ENCODE data around the gene BCKDHA. TPM values are rescaled to one million over a fixed set of nuclear protein-coding genes. Genes with fewer than 3 reads are reported as not detected.

The BCKDHA gene
- total and polyA plus RNA-seq, 9 of the 15 experiments (the other 6 are each of a cell fraction or from before 2014, with no cell fraction given), result 4.5 to 52.5 (median 14.1) TPM

DNA sequence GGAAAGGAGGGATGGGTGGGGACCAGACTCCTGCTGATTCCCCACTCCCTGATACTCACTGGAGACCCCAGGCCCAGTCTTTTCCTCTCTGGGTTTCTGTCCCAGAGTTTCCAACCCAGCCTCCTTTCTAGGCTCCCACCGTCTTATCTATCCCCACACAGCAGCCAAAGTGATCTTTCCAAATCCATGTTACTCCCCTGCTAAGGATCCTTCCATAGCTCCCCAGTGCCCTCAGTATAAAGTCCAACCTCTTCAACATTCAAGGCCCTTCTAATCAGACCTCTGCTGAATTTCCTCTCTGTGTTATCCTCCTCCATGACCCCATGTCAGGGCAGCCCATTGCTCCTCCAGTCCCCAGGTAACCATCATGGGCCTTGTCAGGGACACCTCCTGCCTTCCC, 42.6 kb upstream of the BCKDHA start:
- no peaks in the 10 kb centered on the region for H3K9me3 ChIP-seq (replicated peaks; ENCODE audit: control insufficient read depth, insufficient read depth, low read depth, low read length)
- ChIA-PET POLR2A (interaction anchor here (0.6 to 2.0 kb wide), 4 partner anchors 9 to 76 kb away, joined by 3 to 10 read pairs (median 3); partner anchors contain the start of gene B9D2), CTCF (ENCODE audit: low intra/inter-chr PET ratio) (no interaction called here)
- FAIRE-seq (no peak), DNase-seq (ENCODE audit: extremely low read depth in 1 of 4, low spot score in 3 of 4) (no peak), ATAC-seq (no peak)
- in situ Hi-C loops (cut with MboI) (no loop called here), intact Hi-C loops (cut with micrococcal nuclease) (no loop called here)
- peaks cover 6 to 45% of the 10 kb centered on the region in 2 experiments for H3K4me1 ChIP-seq (replicated peaks in 1 of 2; ENCODE audit: control insufficient read depth in 2 of 2, insufficient read depth in 2 of 2, low read length in 2 of 2)
- no peaks in the 10 kb centered on the region for H3K9me1 ChIP-seq (ENCODE audit: control insufficient read depth, insufficient read depth, low read length)
- peaks cover 9% of the 10 kb centered on the region for H4K20me1 ChIP-seq (replicated peaks; ENCODE audit: control insufficient read depth, insufficient read depth, low read length)
- no TSS peak for BruUV-seq (replicated peaks)
- no peak overlapping the region for H3K27ac ChIP-seq (ENCODE audit: extremely low read depth, low read depth, low read length)
- no peak for TF ChIP-seq ZNF347 (CRISPR knock-in tag; IDR thresholded peaks at IDR 0.05; ENCODE audit: low read depth)
- TF ChIP-seq ZFP36 (IDR thresholded peaks at IDR 0.05; ENCODE audit: low read depth, low read length, partially characterized antibody), result peak; percentile 65
- TF ChIP-seq BCLAF1 (IDR thresholded peaks at IDR 0.05; ENCODE audit: borderline replicate concordance in 1 of 2, control insufficient read depth in 1 of 2, low read depth in 2 of 2, low read length in 1 of 2), result no peak
- TF ChIP-seq NFYB (IDR thresholded peaks at IDR 0.05; ENCODE audit: extremely low read depth, insufficient read length), result no peak
- no peak for TF ChIP-seq ZBED1 (IDR thresholded peaks at IDR 0.05)
- no peak for TF ChIP-seq CREM (IDR thresholded peaks at IDR 0.05; ENCODE audit: low read depth)
- TF ChIP-seq ZNF740 (CRISPR knock-in tag; IDR thresholded peaks at IDR 0.05), result no peak
- no peak for TF ChIP-seq ZNF740 (tag; IDR thresholded peaks at IDR 0.05)
- TF ChIP-seq, protein P1, sequence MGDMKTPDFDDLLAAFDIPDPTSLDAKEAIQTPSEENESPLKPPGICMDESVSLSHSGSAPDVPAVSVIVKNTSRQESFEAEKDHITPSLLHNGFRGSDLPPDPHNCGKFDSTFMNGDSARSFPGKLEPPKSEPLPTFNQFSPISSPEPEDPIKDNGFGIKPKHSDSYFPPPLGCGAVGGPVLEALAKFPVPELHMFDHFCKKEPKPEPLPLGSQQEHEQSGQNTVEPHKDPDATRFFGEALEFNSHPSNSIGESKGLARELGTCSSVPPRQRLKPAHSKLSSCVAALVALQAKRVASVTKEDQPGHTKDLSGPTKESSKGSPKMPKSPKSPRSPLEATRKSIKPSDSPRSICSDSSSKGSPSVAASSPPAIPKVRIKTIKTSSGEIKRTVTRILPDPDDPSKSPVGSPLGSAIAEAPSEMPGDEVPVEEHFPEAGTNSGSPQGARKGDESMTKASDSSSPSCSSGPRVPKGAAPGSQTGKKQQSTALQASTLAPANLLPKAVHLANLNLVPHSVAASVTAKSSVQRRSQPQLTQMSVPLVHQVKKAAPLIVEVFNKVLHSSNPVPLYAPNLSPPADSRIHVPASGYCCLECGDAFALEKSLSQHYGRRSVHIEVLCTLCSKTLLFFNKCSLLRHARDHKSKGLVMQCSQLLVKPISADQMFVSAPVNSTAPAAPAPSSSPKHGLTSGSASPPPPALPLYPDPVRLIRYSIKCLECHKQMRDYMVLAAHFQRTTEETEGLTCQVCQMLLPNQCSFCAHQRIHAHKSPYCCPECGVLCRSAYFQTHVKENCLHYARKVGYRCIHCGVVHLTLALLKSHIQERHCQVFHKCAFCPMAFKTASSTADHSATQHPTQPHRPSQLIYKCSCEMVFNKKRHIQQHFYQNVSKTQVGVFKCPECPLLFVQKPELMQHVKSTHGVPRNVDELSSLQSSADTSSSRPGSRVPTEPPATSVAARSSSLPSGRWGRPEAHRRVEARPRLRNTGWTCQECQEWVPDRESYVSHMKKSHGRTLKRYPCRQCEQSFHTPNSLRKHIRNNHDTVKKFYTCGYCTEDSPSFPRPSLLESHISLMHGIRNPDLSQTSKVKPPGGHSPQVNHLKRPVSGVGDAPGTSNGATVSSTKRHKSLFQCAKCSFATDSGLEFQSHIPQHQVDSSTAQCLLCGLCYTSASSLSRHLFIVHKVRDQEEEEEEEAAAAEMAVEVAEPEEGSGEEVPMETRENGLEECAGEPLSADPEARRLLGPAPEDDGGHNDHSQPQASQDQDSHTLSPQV (IDR thresholded peaks at IDR 0.05), result no peak
- H3K79me2 ChIP-seq (ENCODE audit: control insufficient read depth, insufficient read depth, low read length), result peaks cover 44% of the 10 kb centered on the region
- no peak overlapping the region for H3K4me2 ChIP-seq (ENCODE audit: insufficient read depth, low read length)
- H2AFZ ChIP-seq (ENCODE audit: low read depth, low read length), result no peak overlapping the region
- WGBS (ENCODE audit: insufficient coverage, low coverage, missing lambda C conversion rate), result 64% methylated on average over 1 of the region's 1 CpG
- no peak overlapping the region; a peak in 1 of 4 replicates for H3K9ac ChIP-seq (ENCODE audit: insufficient read depth in 1 of 2, low read depth in 2 of 2, low read length in 2 of 2)
- peaks cover 14% of the 10 kb centered on the region for H3K36me3 ChIP-seq (ENCODE audit: control insufficient read depth, insufficient read depth, low read length)
- no peaks in the 10 kb centered on the region for H3K27me3 ChIP-seq (ENCODE audit: control insufficient read depth in 2 of 2, insufficient read depth in 2 of 2, low read length in 2 of 2)
- H3K4me3 ChIP-seq, result no peak overlapping the region

Data from K562 (cell line).